CD4-positive, alpha-beta T cell treated with Interleukin-4 for 1 hour (primary cell): ENCODE data around the gene USB1.
"Not testable (repeated sequence)": the region's sequence is repeated elsewhere in the genome, so short reads cannot be mapped to it uniquely, and the experiment has no call there.

Source experiments
- DNase-seq, 2 donors: peaks; one replicate each; pipeline ENCODE4 v3.0.0-alpha.2; 2020 to 2022

The USB1 gene

GRCh38 chr16:57970970-57971369, 30.2 kb upstream of the USB1 start, which contains the start of gene CNGB1:
TSS of gene CNGB1 (minus strand) at chr16:57971128. CDS start at chr16:57967286, 3,842 bp downstream.
- no peak for DNase-seq

- DNase-seq = no peak
Observed at GRCh38 chr16:57971848-57972247, 29.4 kb upstream of the USB1 start.

DNA sequence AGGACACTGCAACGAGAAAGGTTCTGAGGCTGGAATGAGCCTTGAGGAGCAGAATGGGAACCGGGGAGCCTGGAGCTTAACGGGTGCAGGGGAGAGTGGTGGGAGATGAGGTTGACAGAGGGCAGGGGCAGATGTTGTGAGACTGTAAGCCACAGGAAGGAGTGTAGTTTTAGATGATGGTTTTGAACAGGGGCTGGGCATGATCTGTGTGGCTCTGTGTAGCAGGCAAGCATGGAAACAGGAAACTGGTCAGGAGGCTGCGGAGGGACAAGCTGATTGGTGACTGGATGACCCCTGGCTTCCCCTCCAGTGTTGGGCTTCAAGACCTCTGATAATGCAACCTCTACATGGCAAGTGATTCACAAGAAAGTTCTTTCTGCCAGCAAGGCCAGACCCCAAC, 28.9 kb upstream of the USB1 start:
- no peak for DNase-seq

GRCh38 chr16:57976331-57976796, 24.8 kb upstream of the USB1 start:
- no peak for DNase-seq

DNA sequence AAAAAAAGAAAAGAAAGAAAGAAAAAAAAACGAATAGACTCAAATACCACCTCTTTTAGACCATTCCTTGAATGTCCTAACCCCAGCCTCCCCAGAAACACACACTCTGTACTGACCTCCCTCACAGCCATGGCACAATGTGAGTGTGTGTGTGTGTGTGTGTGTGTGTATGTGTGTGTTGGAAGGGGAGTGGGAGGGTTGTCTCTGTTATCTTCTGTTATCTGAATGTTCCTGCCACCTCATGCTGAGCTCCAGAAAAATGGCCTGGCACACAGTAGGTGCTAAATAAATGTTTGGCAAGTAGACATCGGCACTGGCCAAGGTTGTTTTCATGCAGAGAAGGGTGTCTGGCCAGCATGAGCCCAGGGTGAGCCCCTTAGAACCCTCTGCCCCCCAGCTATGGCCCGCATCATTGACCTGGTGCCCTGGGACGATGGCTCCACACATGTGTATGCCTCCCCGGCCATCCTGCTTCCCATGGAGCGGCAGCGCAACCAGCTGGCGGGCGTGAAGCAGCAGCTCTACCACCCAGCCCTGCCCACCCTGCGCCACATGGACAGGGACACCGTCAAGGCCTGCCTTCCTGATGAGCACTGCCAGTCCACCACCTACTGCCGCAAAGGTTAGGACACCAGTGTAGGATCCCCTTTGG, 23.7 kb upstream of the USB1 start:
- no peak for DNase-seq

GRCh38 chr16:57978070-57978465, 23.1 kb upstream of the USB1 start:
- DNase-seq = not testable (repeated sequence)

DNA sequence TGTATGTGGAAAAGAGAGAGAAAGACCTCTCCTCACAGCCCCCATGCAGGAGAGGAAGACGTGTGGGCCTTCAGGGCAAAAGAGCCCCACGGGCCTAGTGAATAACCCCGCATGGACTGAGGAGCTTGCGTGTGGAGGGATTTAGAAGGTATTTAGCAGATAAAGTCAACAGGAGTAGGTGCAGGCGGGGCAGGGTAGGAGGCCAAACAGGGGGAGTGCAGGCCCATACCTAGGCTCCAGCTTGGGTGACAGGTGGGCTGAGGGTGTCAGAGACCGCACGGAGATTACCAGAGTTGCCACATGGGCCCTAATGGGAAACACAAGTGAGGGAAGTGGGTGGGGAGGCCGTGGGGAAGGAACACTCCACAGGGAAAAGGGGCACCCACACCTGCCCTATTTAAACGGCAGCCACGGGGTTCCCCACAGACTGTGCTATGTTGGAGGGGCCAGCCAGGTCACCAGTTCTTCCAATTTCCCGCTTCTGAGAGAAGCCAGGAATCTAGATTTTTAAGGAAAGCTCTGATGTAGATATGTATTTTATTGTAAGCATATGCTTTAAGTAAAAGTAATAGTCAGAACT, 22.1 kb upstream of the USB1 start:
- DNase-seq = no peak

- no peak for DNase-seq
Observed at GRCh38 chr16:57981636-57982035, 19.6 kb upstream of the USB1 start.

DNA sequence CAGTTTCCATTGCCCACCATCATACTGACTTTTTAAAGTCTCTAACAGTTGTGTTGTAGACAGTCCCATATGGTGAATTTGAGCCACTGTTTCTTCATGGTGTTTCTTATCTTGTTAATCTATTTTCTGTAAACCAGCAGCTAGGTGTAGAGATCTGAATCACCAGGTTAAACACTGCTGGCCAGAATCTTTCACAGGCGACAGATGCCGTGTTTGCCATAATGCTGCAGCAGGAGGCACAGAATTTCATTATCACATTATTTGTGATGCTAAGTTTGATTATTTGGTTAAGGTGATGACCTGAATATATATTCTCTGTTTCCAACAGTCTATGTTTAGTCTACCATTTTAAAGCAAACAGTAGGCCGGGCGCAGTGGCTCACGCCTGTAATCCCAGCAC, 18.8 kb upstream of the USB1 start:
- DNase-seq = no peak

- peak; percentile 95 for DNase-seq
Observed at GRCh38 chr16:57984443-57985203, 16.6 kb upstream of the USB1 start.

GRCh38 chr16:57985204-57986181, 15.7 kb upstream of the USB1 start:
- no peak for DNase-seq

DNA sequence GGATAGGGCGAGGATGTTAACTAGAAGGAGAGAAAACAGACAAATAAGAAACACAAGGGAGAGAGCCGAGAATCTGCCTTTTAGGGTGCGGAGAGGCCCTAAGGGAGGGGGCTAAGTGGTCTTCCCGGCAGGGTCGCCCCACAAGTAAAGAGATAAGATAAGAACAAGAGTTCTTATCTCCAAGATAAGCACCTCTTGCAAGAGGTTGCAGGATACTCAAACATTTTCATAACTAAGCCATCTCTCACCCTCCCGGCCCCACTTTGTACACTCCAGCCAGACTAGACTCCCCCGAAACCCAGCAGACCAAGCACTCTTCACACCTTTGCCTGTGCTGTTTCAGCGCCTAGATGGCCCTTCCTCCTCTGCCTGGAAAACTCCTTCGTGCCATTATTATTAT, 15.0 kb upstream of the USB1 start:
- DNase-seq = no peak

- DNase-seq = no peak
Observed at GRCh38 chr16:57987441-57988177, 13.6 kb upstream of the USB1 start.

DNA sequence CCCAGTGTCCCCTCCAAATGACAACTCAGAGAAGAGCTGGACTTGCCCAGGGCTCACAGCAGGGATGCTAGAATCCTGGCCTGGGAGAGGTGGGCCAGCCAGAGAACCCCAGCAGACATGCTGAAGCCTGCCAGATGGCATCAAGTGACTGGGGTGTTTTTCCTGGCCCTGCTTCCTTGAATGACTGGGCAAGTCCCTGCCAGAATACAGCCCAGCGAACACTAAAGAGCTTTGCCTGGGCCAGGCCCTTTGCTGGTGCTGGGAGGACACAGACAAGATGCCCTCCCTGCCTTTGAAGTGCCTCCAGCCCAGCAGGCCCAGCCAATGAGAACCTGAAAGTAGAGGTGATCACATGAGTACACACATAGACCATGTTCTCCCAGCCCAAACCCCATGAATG, 12.3 kb upstream of the USB1 start:
- no peak for DNase-seq

DNA sequence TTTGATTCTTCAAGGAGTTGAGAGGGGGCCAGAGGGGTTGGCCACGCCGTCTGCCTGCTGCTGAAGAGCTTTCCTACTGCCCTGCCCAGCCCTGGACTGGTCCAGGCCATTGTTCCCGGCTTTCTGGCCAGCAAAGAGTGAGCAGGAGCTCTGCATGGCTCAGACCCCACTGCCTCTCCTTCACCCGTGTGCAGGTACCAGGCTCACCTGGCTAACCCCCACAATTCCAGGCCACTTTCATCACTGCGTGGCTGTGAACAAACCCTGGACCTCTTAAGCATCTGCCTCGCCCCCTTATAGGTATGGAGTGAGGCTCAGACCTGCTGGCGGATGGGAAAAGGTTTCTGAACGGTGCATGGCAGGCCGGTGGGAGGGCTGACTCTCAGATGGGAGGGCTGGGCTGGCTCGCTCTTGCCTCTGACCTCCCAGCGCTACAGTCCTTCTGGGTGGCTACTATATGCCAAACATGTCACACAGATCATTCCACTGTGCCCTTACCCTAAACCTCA, 9.6 kb upstream of the USB1 start:
- DNase-seq = no peak

DNA sequence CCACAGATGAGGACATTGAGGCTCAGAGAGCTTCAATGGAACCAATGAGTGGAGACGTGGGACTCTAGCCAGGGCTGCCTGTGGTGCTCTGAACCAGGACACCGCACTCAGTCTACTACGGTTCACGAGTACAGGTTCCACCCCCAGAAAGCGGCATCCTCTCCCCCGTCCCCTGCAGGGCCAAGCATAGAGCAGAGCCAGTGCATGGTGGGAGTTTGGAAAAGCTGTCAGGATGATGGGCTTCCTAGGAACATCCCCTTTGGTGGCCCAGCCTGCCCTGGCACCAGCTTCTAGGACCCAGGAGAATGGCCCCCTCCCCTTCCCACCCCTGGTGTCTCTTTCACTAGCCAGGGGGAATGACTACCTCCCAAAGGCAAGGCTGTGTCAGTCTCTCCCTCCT, 9.1 kb upstream of the USB1 start:
- DNase-seq = no peak

GRCh38 chr16:57993438-57993837, 7.8 kb upstream of the USB1 start:
- no peak for DNase-seq

GRCh38 chr16:57993897-57994296, 7.3 kb upstream of the USB1 start:
- DNase-seq = no peak

- no peak for DNase-seq
Observed at GRCh38 chr16:57994361-57994760, 6.8 kb upstream of the USB1 start.

DNA sequence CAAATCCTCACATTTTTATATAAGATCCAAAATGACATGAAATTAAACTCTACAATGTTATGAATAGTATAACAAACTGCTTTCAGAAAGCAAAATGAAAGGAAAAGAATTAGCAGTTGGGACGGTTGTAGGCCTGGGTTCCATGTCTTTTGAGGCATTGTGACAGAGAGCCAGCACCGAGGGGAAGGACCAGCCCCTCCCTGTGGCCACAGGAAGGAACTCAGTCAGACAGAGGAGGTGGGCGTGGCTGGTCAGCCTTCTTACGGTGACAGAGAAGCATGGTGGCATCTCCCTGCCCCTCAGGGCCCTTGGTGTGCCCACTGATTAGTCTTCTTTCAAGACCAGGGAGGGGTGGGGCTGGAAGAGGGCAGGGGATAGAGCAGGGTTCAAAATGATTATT, 6.4 kb upstream of the USB1 start:
- DNase-seq = peak; percentile 59 to 68

- no peak for DNase-seq
Observed at GRCh38 chr16:57995721-57996405, 5.3 kb upstream of the USB1 start.
